Testis (tissue), 3 donors: ENCODE data around the gene PAXX. TPM values are rescaled to one million over a fixed set of nuclear protein-coding genes. Genes with fewer than 3 reads are reported as not detected.

Source experiments
- DNase-seq: peaks from one replicate; pipeline ENCODE4 v3.0.0-alpha.2; 2019
- H3K27ac ChIP-seq, 2 donors: fragments of 200-600 bp; sonication (generic); one replicate each; pipeline ENCODE4 v1.5.1; 2019
- H3K27me3 ChIP-seq: fragments of 200-600 bp; sonication (generic); one replicate; pipeline ENCODE4 v1.5.1; 2019
- H3K36me3 ChIP-seq: fragments of 200-600 bp; sonication (generic); one replicate; pipeline ENCODE4 v1.5.1; 2017; ENCODE audit warnings: low read depth; ENCODE audit errors: missing control alignments
- H3K4me1 ChIP-seq: fragments of 200-600 bp; sonication (generic); one replicate; pipeline ENCODE4 v1.5.1; 2019
- H3K4me3 ChIP-seq, 2 donors: fragments of 200-600 bp; sonication (generic); one replicate each; pipeline ENCODE4 v1.5.1; 2017 to 2019
- H3K9me3 ChIP-seq: fragments of 200-600 bp; sonication (generic); one replicate; pipeline ENCODE4 v1.5.1; 2017
- CTCF ChIP-seq, 3 experiments: fragments of 450-650 bp in 2 of 3; fragments of 200-600 bp in 1 of 3; sonication (generic) in 1 of 3; IDR thresholded peaks; one replicate each; pipeline ENCODE4 v1.5.1; 2016 to 2019; ENCODE audit warnings: antibody characterized with exemption in 3 of 3, mild to moderate bottlenecking in 2 of 3, moderate library complexity in 1 of 3
- POLR2A ChIP-seq: fragments of 450-650 bp; IDR thresholded peaks from one replicate; pipeline ENCODE4 v1.6.1; 2017; ENCODE audit warnings: antibody characterized with exemption, mild to moderate bottlenecking, moderate library complexity
- WGBS, 2 donors: methylation state at CpG; one replicate each; pipeline ENCODE4 v1.1.5; 2018; 5-methylcytosine and 5-hydroxymethylcytosine counted together
- intact Hi-C: fragments of 100-400 bp; cut with DNase I; formaldehyde crosslinking; loops from one replicate; pipeline ENCODE4 v1.15.1; 2023; ENCODE audit warnings: low total_unique reads
- polyA plus RNA-seq: library from polyadenylated mRNA; stranded (reverse); fragments of 350-450 nt; fragmentation: Illumina TruSeq; extraction: RNeasy Lipid Tissue Mini Kit (QIAGEN cat#74804); gene quantifications from one replicate; pipeline ENCODE4 v1.2.3, GENCODE V29; 2014; ENCODE audit warnings: low read depth, low replicate concordance; ENCODE audit not compliant: insufficient read depth
- total RNA-seq, 2 donors: library from RNA; depleted of rRNA; stranded (reverse); fragments of >200 nt; gene quantifications; one replicate each; pipeline ENCODE4 v1.2.3, GENCODE V29; 2016

PAXX gene
- total and polyA plus RNA-seq, 3 donors from 2014 or later = 25.9 to 56.6 (median 47.8) TPM

GRCh38 chr9:137037483-137037882 is 45.3 kb downstream of the PAXX start:
- TF ChIP-seq POLR2A (no peak), CTCF (IDR thresholded peaks at IDR 0.05) (no peak)
- intact Hi-C loops = loop anchor here (10.0 kb wide), 1 partner anchor 203 kb away; no protein-coding TSS in a partner anchor
- Histone ChIP-seq H3K4me1 (peaks cover 11% of the 10 kb centered on the region), H3K9me3 (no peaks in the 10 kb centered on the region), H3K4me3 (no peak overlapping the region), H3K27ac (no peak overlapping the region), H3K36me3 (no peaks in the 10 kb centered on the region), H3K27me3 (no peaks in the 10 kb centered on the region)
- no peak for DNase-seq
- WGBS, 2 donors = 84 to 92% methylated on average over 10 of the region's 10 CpGs

- TF ChIP-seq CTCF (IDR thresholded peaks at IDR 0.05) (no peak), POLR2A (no peak)
- no peak for DNase-seq
- 91 to 97% methylated on average over 7 to 9 of the region's 9 CpGs for WGBS, 2 donors
- intact Hi-C loops = loop anchor here (10.0 kb wide), 1 partner anchor 204 kb away; no protein-coding TSS in a partner anchor
- Histone ChIP-seq H3K36me3 (no peaks in the 10 kb centered on the region), H3K4me1 (peaks cover 11% of the 10 kb centered on the region), H3K27ac (no peak overlapping the region), H3K9me3 (no peaks in the 10 kb centered on the region), H3K27me3 (no peaks in the 10 kb centered on the region), H3K4me3 (no peak overlapping the region)
These were observed 46.7 kb downstream of the PAXX start for GRCh38 chr9:137038916-137039315.

DNA sequence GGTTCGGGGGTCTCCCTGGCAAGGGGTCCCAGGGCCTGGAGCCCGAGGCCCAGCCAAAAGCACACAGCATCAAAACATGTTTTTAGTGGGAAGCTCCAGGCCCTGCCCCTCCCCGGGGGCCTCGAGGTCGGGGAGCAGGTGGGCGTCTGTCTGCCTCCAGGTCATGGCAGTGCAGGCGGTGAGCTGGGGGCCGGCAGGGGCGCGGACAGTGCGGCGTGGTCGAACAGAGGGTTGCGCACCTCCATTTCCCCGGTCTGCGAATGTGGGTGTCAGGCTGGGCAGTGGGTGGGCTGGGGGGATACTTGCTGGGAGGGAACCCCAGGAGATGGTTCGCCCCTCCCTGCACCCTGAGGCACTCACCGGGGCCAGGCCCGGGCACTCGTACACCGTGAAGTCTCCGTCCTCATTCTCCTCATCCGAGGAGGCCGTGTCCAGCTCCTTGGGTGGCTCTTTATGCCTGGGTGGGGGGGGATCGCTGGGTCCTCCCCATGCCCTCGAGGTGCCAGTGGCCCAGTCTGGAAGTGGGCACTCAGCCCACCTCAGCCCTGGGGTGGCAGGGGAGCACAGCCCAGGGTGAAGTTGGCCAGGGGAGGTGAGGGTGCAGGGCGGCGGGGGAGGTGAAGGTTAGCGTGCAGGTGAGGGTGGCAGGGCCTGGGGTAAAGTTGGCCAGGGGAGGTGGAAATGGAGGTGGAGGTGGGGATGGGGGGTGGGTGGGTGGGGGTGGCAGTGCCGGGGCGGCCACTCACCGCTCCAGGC is 47.6 kb downstream of the PAXX start:
- WGBS, 2 donors = 80 to 90% methylated on average over 4 to 32 of the region's 32 CpGs
- no peak for DNase-seq
- no peaks in the 10 kb centered on the region for H3K27me3 ChIP-seq
- peaks cover 14% of the 10 kb centered on the region for H3K4me1 ChIP-seq
- no peaks in the 10 kb centered on the region for H3K36me3 ChIP-seq
- no peak overlapping the region for H3K27ac ChIP-seq
- TF ChIP-seq CTCF (IDR thresholded peaks at IDR 0.05) = no peak
- no peak for TF ChIP-seq POLR2A
- no peak overlapping the region for H3K4me3 ChIP-seq
- intact Hi-C loops = loop anchor here (10.0 kb wide), 1 partner anchor 205 kb away; no protein-coding TSS in a partner anchor
- no peaks in the 10 kb centered on the region for H3K9me3 ChIP-seq

- 86% methylated on average over 23 of the region's 23 CpGs; no CpG with 5 or more reads in 1 of the 2 donors for WGBS, 2 donors
- intact Hi-C loops = no loop called here
- no peaks in the 10 kb centered on the region for H3K36me3 ChIP-seq
- no peak for TF ChIP-seq CTCF (IDR thresholded peaks at IDR 0.05)
- no peak for TF ChIP-seq POLR2A
- H3K9me3 ChIP-seq = no peaks in the 10 kb centered on the region
- H3K27me3 ChIP-seq = no peaks in the 10 kb centered on the region
- no peak overlapping the region for H3K27ac ChIP-seq
- H3K4me1 ChIP-seq = peaks cover 10% of the 10 kb centered on the region
- DNase-seq = no peak
- H3K4me3 ChIP-seq = no peak overlapping the region
These were observed 48.3 kb downstream of the PAXX start for GRCh38 chr9:137040568-137040967.

DNA sequence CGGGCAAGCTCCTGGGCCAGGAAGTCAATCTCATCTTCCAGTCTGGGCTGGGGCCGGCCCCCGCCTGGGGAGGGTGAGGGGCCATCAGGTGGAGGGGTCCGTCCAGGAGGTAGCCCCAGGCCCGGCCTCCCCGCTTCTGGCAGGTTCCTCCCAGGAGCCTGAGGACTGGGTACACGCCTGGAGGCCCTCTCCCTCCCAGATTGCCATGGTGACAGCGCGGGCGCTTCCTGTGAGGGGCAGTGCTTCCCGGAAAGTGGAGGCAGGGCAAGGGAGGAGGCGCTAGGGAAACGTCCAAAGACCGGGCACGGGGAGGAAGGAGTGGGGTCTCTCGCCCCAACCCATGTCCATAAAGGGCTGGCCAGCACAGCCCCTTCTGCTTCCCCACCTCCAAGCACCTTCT is 48.9 kb downstream of the PAXX start:
- no peak for DNase-seq
- Histone ChIP-seq H3K27ac (no peak overlapping the region), H3K27me3 (no peaks in the 10 kb centered on the region), H3K9me3 (no peaks in the 10 kb centered on the region), H3K4me3 (no peak overlapping the region), H3K4me1 (peaks cover 10% of the 10 kb centered on the region), H3K36me3 (no peaks in the 10 kb centered on the region)
- intact Hi-C loops = no loop called here
- WGBS, 2 donors = 71% methylated on average over 16 of the region's 16 CpGs; no CpG with 5 or more reads in 1 of the 2 donors
- TF ChIP-seq POLR2A (no peak), CTCF (IDR thresholded peaks at IDR 0.05) (no peak)
